HL-60/S4 treated with phorbol 12-myristate 13-acetate at 8.2 ng/mL for 4 days and 3 days (cell line): ENCODE measurements around the gene SCN3A.

Experiments
- in situ Hi-C: fragments of 300-500 bp; cut with MboI; formaldehyde crosslinking; loops from 2 replicates; pipeline ENCODE4 v1.15.0; 2022; ENCODE audit warnings: low sequenced_read_pairs

Gene SCN3A

DNA sequence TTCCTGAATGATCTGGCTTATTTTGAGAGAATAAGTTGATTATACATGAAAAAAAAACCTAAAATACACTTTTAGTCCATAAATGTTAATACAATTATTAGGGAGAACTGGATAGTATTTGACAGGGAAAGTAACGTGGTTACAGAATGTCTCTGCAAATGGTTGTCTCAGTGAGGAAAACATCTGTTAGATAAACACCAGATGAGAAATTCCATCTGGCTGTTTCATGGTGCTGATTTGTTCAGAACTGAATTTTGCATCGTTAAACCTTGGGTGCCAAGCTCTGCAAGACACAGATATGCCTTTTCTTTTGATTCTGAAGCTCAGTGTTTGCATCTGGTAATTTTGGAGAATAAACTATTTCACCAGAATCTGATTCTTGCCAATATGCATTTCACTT is 90.4 kb downstream of the SCN3A start:
- in situ Hi-C loops = no loop called here

DNA sequence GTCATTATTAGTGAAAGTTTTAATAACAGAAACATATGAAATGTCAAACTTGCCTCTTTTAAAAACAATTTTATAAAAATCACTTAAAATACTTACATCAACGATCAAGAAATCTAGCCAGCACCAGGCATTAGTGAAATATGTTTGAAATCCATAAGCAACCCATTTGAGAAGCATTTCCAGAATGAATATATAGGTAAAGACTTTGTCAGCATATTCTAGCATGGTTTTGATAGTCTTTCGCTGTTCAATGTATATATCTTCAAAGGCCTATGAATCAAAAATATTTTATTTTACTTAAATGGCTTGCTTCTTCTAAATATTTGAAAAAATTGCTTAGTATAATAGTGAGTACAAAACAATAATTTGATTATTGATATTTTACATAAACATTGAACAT is 91.1 kb downstream of the SCN3A start:
- in situ Hi-C loops = no loop called here

DNA sequence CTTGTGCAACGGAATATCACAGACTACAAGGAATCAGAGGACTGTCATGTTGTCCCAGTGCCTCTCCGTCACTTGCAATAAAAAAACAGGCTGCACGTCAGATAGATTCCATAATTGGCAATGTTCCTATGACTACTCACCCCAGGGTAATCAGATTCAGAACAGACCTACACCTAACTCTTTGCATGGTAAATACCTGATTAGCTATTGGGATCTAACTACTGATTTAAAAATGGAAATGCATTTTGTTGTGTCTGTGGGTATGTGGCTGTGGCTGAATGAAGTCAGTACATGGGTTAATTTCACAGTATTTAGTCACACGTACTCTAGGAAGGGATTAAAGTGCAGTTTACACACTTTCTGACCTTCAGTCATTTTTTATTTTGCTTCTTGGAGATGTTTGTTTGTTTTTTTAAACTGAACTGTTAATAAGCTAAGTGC is 91.7 kb downstream of the SCN3A start:
- in situ Hi-C loops = no loop called here

DNA sequence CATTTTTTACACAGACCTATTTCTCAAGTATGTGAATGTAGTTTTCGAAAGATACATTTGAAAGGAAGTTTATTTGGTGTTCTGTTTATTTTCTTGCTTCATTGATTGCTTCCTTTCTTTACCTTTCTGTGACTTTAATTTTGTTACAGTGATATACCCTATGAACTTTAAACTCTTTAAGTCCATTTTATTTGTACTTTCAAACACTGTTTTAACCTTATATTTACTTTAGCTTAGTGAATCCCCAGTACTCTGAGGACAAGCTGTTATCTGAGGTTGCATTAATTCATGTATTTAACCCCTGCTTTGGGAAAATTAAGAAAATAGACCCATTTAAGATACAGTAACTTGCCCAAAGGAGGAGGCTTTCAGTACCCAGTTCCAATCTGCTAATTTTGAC is 93.5 kb downstream of the SCN3A start:
- in situ Hi-C loops = no loop called here

DNA sequence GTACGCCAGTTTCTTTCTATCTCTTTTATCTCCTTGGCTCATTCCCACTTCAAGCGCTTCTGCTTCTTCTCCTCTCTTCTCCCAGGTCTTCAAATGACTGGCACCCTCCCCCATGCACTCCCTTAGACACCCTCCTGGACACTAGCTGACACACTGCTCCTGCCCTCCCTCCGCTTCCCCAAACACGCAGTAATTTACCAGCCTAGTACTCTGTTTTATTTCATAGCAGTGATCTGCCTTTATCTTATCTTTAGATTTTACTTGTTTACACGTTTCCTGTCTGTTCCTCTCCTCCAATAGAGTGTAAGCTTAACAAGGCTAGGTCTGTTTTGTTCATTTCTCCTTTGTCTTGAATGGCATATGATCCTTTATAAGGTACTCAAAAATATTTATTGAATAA is 93.9 kb downstream of the SCN3A start:
- in situ Hi-C loops = no loop called here

DNA sequence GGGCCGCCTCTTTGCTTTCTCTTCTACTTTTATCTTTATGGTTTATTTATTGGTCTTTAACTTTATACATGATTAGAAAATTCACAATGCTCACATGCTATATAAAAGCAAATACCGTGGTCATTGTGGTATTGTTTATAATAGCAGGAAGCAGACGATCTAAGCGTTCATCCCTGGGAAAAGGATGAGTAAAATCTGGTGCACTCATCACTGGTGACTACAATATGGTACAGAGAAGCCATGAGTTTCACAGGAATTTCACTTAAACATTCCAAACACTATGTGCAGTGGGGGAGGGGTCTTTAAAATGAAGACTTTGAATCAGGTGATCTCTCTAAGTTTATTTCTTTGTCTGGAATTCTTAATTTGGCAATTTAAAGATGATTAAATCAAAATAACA is 97.9 kb downstream of the SCN3A start:
- in situ Hi-C loops = no loop called here

DNA sequence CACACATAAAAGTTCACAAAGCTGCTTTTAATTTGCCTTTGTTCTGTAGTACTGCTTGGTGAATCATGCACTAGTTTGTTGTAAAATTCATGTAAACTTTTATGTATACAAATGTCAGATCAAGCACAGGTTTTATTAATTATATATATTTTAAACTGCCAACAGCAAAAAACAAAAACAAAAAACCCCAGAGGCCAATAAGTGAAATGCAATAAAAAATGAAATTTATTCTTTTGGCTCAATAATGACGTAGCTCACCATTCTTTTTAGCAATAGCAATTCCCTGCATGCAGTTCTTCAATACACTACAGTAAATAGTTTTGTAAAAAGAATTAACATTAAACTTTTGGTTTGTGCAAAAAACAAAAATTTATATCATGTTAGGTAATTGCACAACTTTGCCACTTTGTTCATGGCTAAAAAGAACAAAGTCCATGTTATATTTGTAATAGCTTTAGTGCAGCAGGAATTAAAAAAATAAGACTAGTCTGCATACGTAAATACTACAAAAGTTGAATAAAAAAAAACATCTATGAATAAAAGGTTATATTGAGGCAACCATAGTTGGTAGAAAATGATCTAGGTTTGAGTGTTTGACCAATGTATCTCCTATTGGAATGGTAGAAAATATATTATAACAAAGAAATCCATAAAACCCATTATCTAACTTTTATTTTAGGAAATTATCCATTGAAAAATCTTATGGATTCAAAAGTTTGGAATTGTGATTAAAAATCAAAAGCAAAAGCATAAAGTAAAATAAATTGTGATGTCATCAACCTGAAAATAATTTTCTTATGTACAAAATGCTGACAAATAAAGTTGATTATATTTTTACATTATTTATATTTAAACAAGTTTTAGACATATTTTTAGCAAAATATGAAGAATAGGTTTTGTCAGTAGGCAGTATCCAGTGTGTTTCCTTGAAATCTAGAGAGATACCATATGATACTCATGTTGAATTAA is 115.6 kb downstream of the SCN3A start:
- in situ Hi-C loops = no loop called here

DNA sequence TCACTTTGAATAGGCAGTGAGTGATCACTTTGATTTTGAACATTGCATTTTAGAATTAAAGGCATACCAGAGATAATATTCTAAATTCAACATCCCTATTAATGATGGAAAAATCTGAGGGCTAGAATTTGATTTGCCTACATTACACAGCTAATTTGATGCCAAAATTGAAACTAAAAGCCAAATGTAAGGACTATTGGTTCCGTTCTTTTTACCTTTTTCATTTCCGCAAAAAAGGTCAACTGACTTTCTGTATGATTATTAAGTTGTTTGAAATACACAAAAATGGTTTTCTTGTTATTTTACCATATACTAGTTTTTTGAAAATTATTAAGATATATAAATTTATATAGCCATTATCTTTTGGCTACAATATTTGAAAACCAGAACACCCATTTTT is 117.5 kb downstream of the SCN3A start:
- in situ Hi-C loops = no loop called here

DNA sequence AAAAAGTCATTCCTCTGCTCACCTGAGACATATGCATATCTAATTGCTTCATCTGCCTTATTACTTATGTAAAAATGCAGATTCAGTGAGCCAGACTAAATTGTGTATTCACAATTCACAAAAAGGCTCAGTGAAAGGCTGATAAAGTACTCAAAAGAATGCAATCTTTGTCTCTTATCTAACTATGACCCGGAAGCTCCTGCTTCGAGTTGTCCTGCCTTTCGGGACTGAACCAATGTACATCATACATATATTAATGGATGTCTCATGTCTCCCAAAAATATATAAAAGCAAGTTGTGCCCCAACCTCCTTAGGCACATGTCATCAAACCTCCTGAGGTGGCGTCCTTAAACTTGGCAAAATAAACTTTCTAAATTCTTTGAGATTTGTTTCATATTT is 120.5 kb downstream of the SCN3A start:
- in situ Hi-C loops = no loop called here

DNA sequence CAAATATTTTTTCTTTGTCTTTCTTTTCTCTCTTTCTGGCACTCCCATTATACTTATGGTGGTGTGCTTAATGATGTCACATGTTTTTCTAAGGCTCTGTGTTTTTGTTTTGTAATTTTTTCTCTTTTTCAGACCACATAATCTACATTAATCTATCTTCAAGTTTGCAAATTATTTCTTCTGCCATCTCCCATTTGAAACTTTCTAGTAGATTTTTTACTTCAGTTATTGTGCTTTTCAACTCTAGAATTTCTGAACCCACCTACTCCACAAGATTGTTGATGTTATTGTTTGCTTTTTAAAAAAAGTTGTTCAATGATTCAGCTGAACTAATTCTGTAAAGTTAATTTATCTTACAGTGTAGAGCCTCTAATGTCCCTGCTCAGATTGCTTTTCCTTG is 121.4 kb downstream of the SCN3A start:
- in situ Hi-C loops = no loop called here

DNA sequence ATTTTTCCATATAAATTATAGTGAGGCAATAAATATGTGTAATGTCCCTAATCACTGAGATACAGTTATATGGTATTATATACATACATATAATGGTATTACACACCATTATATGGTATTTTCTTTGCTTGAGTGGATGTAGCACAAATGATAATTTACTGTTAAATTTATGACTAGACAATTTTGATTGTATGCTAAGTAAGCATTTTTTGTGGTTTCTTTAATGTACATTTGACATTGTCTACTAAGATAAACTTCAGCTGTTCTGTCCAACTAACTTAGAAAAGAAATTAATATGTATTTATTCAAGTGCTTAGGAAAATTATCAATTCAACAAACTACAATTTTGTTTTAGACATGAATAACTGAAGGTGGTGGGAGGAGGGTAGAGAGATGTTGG is 122.6 kb downstream of the SCN3A start:
- in situ Hi-C loops = no loop called here

DNA sequence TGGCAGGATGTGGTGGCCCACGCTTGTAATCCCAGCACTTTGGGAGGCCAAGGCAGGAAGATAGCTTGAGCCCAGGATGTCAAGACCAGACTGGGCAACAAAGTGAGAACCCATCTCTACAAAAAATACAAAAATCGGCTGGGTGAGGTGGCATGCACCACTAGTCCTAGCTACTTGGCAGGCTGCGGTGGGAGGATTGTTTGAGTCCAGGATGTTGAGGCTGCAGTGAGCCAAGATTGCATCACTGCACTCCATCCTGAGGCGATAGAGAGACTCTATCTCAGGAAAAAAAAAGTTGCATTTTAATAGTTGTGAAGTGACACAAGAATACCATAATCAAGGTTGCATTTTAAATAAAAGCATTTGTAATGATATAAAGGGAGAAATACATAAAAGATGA is 124.4 kb downstream of the SCN3A start:
- in situ Hi-C loops = no loop called here

DNA sequence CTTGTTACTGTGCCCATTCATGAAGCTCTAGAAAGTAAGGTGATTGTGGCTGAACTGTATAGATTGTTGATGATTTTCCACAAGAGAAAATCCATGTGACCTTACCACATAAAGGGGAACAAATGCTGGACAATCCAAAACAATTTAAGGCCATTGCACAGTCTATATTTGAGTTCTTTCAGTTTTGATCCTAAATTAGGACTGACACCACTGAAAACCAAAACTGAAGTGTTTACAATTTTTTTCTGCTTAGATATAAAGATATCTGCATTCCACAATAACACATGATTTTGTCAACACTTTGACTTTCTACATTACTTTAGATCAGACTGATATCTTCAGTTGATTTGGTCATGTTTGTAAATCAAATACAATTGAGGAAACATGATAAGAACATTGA is 124.9 kb downstream of the SCN3A start:
- in situ Hi-C loops = no loop called here

DNA sequence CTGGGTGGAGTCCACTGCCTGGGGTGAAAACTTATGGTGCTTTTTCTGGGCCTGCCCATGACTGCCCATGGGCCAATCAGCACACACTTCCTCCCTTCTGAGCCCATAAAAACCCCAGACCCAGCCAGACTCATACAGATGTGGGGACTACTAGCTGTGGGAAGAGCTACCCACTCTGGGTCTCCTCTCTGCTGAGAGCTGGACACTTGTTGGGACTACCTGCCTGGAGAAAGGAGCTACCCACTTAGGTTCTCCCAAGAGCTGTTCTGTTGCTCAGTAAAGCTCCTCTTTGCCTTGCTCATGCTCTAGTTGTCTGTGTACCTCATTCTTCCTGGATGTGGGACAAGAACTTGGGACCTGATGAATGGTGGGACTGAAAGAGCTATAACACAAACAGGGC is 129.0 kb downstream of the SCN3A start:
- in situ Hi-C loops = no loop called here

DNA sequence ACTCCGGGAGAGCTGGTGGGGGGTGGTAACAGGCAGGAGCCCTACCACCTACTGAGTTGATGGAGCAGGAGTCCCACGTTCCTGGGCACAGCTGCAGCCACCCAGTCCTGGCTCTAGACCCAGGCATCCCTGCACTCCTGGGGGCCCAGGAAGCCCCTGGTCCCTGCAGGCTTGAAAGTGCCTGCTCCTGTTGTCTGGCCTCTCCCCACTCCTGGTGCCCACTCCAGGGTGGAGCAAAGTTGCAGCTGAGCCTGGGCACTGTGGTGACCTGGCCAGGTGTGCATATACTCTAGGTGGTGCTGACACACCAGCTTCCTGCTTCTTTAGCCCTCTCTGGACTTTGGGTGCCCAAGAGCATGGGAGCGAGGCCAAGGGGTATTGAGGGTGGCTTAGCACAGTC is 129.5 kb downstream of the SCN3A start:
- in situ Hi-C loops = no loop called here

DNA sequence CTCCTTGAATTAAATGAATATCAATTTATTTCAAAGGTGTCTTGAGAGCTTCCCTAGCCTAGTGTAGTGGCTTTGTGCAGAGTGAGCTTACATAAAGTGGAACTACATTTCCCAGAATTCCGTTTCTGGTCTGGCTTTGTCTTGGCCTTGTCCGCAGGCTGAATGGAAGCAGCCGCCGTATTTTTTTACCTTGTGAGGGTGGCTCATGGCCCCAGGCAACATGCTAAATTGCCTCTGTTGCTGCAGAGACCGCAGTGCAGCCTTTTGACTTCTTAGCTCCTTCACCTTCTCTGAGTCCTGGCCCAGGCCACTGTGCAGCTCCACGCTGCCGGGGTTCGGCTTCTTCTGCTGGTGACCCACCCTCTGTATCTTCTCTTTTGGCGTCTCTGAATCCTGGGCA is 133.8 kb downstream of the SCN3A start:
- in situ Hi-C loops = no loop called here

DNA sequence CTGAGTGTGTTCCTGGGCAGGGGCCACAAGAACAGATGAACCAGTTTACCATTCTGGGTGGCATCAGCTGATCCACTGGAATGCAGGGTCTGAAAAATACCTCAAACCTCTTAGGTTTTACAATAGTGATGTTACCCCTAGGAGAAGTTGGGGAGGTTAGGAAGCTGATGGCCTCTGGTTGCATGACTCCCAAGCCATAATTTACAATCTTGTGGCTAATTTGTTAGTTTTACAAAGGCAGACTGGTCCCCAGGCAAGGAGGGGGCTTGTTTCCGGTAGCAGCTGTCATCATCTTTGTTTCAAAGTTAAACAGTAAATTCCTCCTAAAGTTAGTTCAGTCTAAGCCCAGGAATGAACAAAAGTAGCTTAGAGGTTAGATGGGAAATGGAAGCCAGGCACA is 134.7 kb downstream of the SCN3A start:
- in situ Hi-C loops = no loop called here

DNA sequence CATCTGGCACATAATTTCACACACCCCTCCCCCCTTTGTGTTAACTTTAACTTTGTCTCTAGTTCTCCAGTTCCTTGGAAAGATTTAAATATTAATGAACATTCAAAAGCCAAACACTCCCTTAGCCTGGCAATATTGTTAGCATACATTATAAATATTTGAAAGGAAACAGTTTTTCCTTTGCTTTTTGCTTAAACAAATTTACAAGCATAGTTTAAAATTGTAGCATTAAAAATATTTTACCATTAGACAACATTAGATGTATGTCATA is 135.4 kb downstream of the SCN3A start:
- in situ Hi-C loops = no loop called here

DNA sequence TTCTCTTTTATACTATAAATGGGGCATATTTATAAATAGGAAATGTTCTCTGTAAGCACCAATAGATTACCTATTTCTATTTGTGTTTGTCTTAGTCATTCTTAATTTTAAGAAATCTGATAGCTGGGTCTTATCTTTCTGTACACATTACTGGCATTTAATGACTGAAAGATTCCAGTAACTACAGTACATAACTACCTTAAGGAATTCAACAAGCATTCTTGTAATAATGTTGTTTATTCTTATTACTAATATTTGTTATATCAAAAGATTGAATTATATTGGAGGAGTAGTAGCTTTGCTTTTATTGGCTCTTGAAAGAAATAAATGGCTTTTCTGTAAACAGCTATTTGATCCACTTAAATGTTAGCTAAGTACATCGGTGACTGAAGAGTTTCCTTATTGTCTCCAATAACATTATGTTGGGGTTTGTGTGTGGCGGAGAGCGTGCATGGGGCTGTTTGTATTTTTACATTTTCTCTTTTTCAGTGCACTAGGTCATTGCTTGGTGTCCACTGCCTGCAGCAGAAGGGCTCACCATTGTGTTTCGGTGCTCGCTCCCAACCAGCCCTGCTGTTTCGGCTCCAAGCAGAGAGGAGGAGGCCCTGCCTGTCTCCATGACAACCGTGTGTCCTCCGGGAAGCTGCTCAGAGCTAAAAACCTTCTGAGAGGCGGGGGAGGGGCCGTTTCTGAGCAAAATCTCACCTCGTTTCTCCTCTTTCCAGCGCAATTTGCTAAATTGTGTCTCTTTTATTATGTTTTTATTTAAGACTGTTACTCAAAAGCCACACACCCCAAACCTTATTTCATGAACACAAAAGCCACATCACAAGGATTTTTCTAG is 136.0 kb downstream of the SCN3A start:
- in situ Hi-C loops = no loop called here

DNA sequence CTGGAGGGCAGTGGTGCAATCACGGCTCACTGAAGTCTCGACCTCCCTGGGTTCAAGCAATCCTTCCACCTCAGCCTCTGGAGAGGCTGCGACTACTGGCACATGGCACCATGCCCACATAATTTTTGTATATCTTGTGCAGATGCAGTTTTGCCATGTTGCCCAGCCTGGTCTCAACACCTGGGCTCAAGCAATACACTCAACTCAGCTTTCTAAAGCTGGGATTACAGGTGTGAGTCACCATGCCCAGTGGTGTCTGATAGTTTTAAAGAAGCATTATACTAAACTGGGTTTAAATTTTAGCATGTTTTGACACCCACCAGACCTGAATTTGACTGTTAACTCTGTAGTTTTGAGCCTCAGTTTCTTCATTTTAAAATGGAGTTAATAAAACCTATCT is 139.1 kb downstream of the SCN3A start:
- in situ Hi-C loops = no loop called here

DNA sequence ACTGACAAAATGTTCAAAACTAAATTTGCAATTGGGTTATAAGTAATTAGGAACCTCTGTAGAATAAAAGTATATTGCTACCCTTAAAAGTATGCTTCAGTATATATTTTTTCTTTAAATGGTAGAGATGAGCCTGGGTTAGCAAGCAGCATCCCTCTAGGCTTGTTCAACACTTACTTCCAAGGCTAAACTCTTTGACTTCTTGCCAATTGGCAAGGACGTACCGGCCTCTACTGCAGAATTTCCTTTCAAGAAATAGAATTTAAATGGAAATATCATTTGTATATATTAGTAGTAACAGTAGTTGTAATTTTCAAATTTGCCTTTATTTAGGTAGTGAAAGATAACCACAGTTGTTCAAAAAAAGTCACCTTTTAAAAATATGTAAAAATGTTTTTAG is 143.4 kb downstream of the SCN3A start:
- in situ Hi-C loops = no loop called here
